HCT116 (cell line): ENCODE measurements around the gene SULT2B1. TPM values are rescaled to one million over a fixed set of nuclear protein-coding genes. Genes with fewer than 3 reads are reported as not detected.
A peak's percentile ranks its signal among the peaks of the same experiment; 100 is the strongest.

Source experiments
- ATAC-seq: fragments of 200-7000 bp; cut with Tn5 transposase; 2 replicates; pipeline ENCODE4 v1.9.1; 2020; ENCODE audit warnings: mild to moderate bottlenecking, moderate library complexity
- BruUV-seq: library from RNA; stranded (reverse); fragments of 400-500 nt; replicated peaks from 2 replicates; lab custom pipeline; 2021; lab: Mats Ljungman, UMichigan
- CTCF ChIA-PET: fragments of 300-600 bp; sonication (Branson Sonifier 250); formaldehyde crosslinking; loops from one replicate; lab custom pipeline; 2021; ENCODE audit warnings: antibody characterized with exemption; lab: Charles Lee
- POLR2A ChIA-PET: fragments of 300-600, 350-600 bp; sonication (Branson Sonifier 250); formaldehyde crosslinking; loops from one replicate; lab custom pipeline; 2021; ENCODE audit warnings: antibody characterized with exemption; lab: Charles Lee
- RAD21 ChIA-PET, 2 experiments: fragments of 300-600 bp; sonication (Branson Sonifier 250); formaldehyde crosslinking; loops; one replicate each; lab custom pipeline; 2023; ENCODE audit warnings: low total read pairs in 2 of 2; ENCODE audit not compliant: uncharacterized antibody in 2 of 2, unreplicated experiment in 2 of 2, low non-redundant PET in 1 of 2; lab: Charles Lee
- DNase-seq: peaks from one replicate; pipeline ENCODE4 v3.0.0-alpha.2; 2010; ENCODE audit warnings: low read depth, low spot score
- H2AFZ ChIP-seq: fragments of 200-600 bp; shearing (Covaris generic), sonication (generic); 2 replicates; pipeline ENCODE4 v1.6.1; 2017; ENCODE audit warnings: low read depth, mixed run types, mixed read lengths, antibody characterized with exemption, low read length; ENCODE audit not compliant: poor library complexity, severe bottlenecking
- H3K27ac ChIP-seq: 2 replicates; pipeline ENCODE4 v1.5.1; 2012; ENCODE audit warnings: low read depth, low read length
- H3K27me3 ChIP-seq: fragments of 200-600 bp; sonication (generic); 2 replicates; pipeline ENCODE4 v1.6.1; 2016; ENCODE audit warnings: mixed run types, low read length, mixed read lengths; ENCODE audit not compliant: insufficient read depth
- H3K36me3 ChIP-seq, 2 experiments: fragments of 200-500 bp in 1 of 2; fragments of 200-600 bp in 1 of 2; sonication (Bioruptor generic) in 1 of 2; sonication (generic) in 1 of 2; 2 replicates each; pipeline versions ENCODE4 v1.5.1 to v1.6.1; 2014 to 2016; ENCODE audit warnings: low read length in 2 of 2, inconsistent platforms in 1 of 2, mixed read lengths in 1 of 2, mixed run types in 1 of 2; ENCODE audit not compliant: insufficient read depth in 2 of 2, control insufficient read depth in 1 of 2
- H3K4me1 ChIP-seq, 2 experiments: fragments of 200-600 bp in 1 of 2; sonication (generic) in 1 of 2; 2 replicates each; pipeline versions ENCODE4 v1.5.1 to v1.6.1; 2012 to 2017; ENCODE audit warnings: low read length in 2 of 2, inconsistent platforms in 1 of 2, mild to moderate bottlenecking in 1 of 2, mixed read lengths in 1 of 2, mixed run types in 1 of 2, moderate library complexity in 1 of 2; ENCODE audit not compliant: insufficient read depth in 2 of 2, control insufficient read depth in 1 of 2
- H3K4me2 ChIP-seq: fragments of 200-600 bp; sonication (generic); 2 replicates; pipeline ENCODE4 v1.6.1; 2017; ENCODE audit warnings: mixed run types, low read length, mixed read lengths
- H3K4me3 ChIP-seq, 2 experiments: fragments of 200-600 bp in 1 of 2; sonication (generic) in 1 of 2; replicated peaks in 1 of 2; 2 replicates each; pipeline ENCODE4 v1.5.1; 2011 to 2016; ENCODE audit warnings: low read length in 2 of 2, control low read depth in 1 of 2, low read depth in 1 of 2, mild to moderate bottlenecking in 1 of 2, mixed read lengths in 1 of 2, mixed run types in 1 of 2
- H3K79me2 ChIP-seq: fragments of 200-600 bp; sonication (generic); 2 replicates; pipeline ENCODE4 v1.6.1; 2017; ENCODE audit warnings: mild to moderate bottlenecking, mixed run types, low read length, moderate library complexity, mixed read lengths; ENCODE audit not compliant: insufficient read depth
- H3K9ac ChIP-seq: fragments of 200-600 bp; sonication (generic); 2 replicates; pipeline ENCODE4 v1.6.1; 2016; ENCODE audit warnings: low read length, mixed read lengths
- H3K9me2 ChIP-seq: fragments of 200-600 bp; sonication (generic), shearing (Covaris generic); 2 replicates; pipeline ENCODE4 v1.6.1; 2017; ENCODE audit warnings: mixed run types, mild to moderate bottlenecking, moderate library complexity; ENCODE audit not compliant: insufficient read depth
- H3K9me3 ChIP-seq, 2 experiments: fragments of 200-500 bp in 1 of 2; fragments of 200-600 bp in 1 of 2; sonication (Bioruptor generic) in 1 of 2; sonication (generic) in 1 of 2; 2 replicates each; pipeline ENCODE4 v1.6.1; 2014 to 2017; ENCODE audit warnings: low read length in 2 of 2, mixed read lengths in 2 of 2, inconsistent platforms in 1 of 2, low read depth in 1 of 2, mild to moderate bottlenecking in 1 of 2, mixed run types in 1 of 2, moderate library complexity in 1 of 2; ENCODE audit not compliant: control insufficient read depth in 1 of 2, insufficient read depth in 1 of 2
- H4K20me1 ChIP-seq: fragments of 200-600 bp; sonication (generic), shearing (Covaris generic); 2 replicates; pipeline ENCODE4 v1.6.1; 2017; ENCODE audit warnings: mixed run types, mild to moderate bottlenecking, moderate library complexity; ENCODE audit not compliant: insufficient read depth
- CBX3 ChIP-seq: IDR thresholded peaks from 2 replicates; pipeline ENCODE4 v1.6.1; 2012; ENCODE audit warnings: low read depth
- CEBPB ChIP-seq: IDR thresholded peaks from 2 replicates; pipeline ENCODE4 v1.6.1; 2012; ENCODE audit warnings: low read depth
- EZH2 ChIP-seq: fragments of 200-600 bp; sonication (generic); IDR thresholded peaks from 2 replicates; pipeline ENCODE4 v1.6.1; 2017; ENCODE audit warnings: antibody characterized with exemption, mixed run types
- EZH2phosphoT487 ChIP-seq: fragments of 200-600 bp; IDR thresholded peaks from 2 replicates; pipeline ENCODE4 v1.6.1; 2018; ENCODE audit warnings: antibody characterized with exemption, borderline replicate concordance
- FOSL1 ChIP-seq: IDR thresholded peaks from 2 replicates; pipeline ENCODE4 v1.6.1; 2012; ENCODE audit warnings: low read depth
- JUND ChIP-seq: IDR thresholded peaks from 2 replicates; pipeline ENCODE4 v1.6.1; 2012
- POLR2A ChIP-seq: IDR thresholded peaks from 2 replicates; pipeline ENCODE4 v1.7.0; 2011; ENCODE audit warnings: borderline replicate concordance; ENCODE audit not compliant: insufficient read depth, insufficient read length; ENCODE audit errors: extremely low read depth
- POLR2AphosphoS5 ChIP-seq: IDR thresholded peaks from 2 replicates; pipeline ENCODE4 v1.6.1; 2011; ENCODE audit warnings: mild to moderate bottlenecking, low read depth, low read length, moderate library complexity
- RAD21 ChIP-seq: IDR thresholded peaks from 2 replicates; pipeline ENCODE4 v1.6.1; 2012; ENCODE audit warnings: low read depth, mild to moderate bottlenecking
- SP1 ChIP-seq: IDR thresholded peaks from 2 replicates; pipeline ENCODE4 v1.6.1; 2012; ENCODE audit warnings: low read depth
- SRF ChIP-seq: IDR thresholded peaks from 2 replicates; pipeline ENCODE4 v1.6.1; 2012; ENCODE audit warnings: low read depth
- TCF7L2 ChIP-seq: IDR thresholded peaks from 2 replicates; pipeline ENCODE4 v1.7.0; 2011; ENCODE audit warnings: borderline replicate concordance, inconsistent platforms; ENCODE audit not compliant: insufficient read depth, insufficient read length; ENCODE audit errors: extremely low read depth
- YY1 ChIP-seq: IDR thresholded peaks from 2 replicates; pipeline ENCODE4 v1.6.1; 2011; ENCODE audit warnings: low read length, low read depth, moderate library complexity, mild to moderate bottlenecking; ENCODE audit not compliant: insufficient replicate concordance; ENCODE audit errors: extremely low read depth
- ZFX ChIP-seq: fragments of 450-650 bp; IDR thresholded peaks from 2 replicates; pipeline ENCODE4 v1.6.1; 2017
- intact Hi-C: fragments of 100-400 bp; cut with micrococcal nuclease; formaldehyde crosslinking; loops from 2 replicates; pipeline ENCODE4 v1.10.0; 2022
- total RNA-seq: library from RNA; stranded (reverse); gene quantifications from one replicate; pipeline ENCODE4 v1.2.1, GENCODE V29; 2021; ENCODE audit not compliant: unreplicated experiment
- TF ChIP-seq, protein P1 (sequence below): IDR thresholded peaks from 2 replicates; pipeline ENCODE4 v1.6.1; 2012
- TF ChIP-seq, protein P2 (sequence below): IDR thresholded peaks from 2 replicates; pipeline ENCODE4 v1.6.1; 2011; ENCODE audit warnings: mild to moderate bottlenecking, low read length, moderate library complexity; ENCODE audit not compliant: insufficient replicate concordance; ENCODE audit errors: extremely low read depth
- TF ChIP-seq, protein P3 (sequence below): IDR thresholded peaks from 2 replicates; pipeline ENCODE4 v1.6.1; 2012
- TF ChIP-seq, protein P4 (sequence below), 3 experiments: fragments of 200-600 bp in 1 of 3; sonication (generic) in 1 of 3; IDR thresholded peaks in 2 of 3; conservative IDR thresholded peaks in 1 of 3; 2 replicates each; pipeline ENCODE4 v1.5.1; 2012 to 2017; ENCODE audit warnings: low read depth in 2 of 3, low read length in 2 of 3, antibody characterized with exemption in 1 of 3, borderline replicate concordance in 1 of 3, control low read depth in 1 of 3, mild to moderate bottlenecking in 1 of 3, mixed read lengths in 1 of 3, mixed run types in 1 of 3, moderate library complexity in 1 of 3; ENCODE audit not compliant: insufficient read depth in 1 of 3

Gene SULT2B1
- total RNA-seq, 1 experiment from 2014 or later, result 4.8 TPM

DNA sequence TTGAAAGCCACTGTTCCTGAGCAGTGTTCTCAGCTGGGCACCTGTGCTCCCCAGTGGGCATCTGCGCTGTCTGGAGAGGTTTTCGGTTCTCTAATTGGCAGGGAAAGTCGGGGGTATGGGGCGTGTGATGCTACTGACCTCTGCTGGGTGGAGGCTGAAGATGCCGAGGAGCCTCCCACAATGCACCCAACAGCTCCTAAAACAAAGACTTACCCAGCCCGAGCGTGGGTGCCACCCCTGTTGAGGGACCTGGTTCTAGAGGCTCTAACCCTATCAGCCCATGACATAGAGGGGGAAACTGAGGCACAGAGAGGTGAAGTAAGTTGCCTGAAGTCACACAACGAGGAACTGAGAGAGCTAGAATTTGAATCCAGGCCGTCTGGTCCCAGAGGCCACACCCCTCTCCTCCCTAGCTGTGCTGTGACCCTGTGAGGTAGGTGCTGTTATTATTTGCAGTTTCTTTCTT is 56.9 kb downstream of the SULT2B1 start:
- Histone ChIP-seq H3K4me1 (peaks cover 5 to 13% of the 10 kb centered on the region in 2 experiments; a peak in 3 of 4 replicates), H3K9me3 (no peaks in the 10 kb centered on the region), H3K27me3 (no peaks in the 10 kb centered on the region), H3K4me3 (peak overlapping the region; percentile 22 to 50), H3K79me2 (no peaks in the 10 kb centered on the region), H3K4me2 (peak overlapping the region; percentile 89), H3K27ac (peak overlapping the region; percentile 10; the same call in 1 of the 2 replicates), H3K9ac (peak overlapping the region; percentile 57), H3K36me3 (no peaks in the 10 kb centered on the region), H3K9me2 (no peaks in the 10 kb centered on the region), H4K20me1 (no peaks in the 10 kb centered on the region), H2AFZ (peak overlapping the region; percentile 99)
- ChIA-PET POLR2A (interaction anchor here (0.7 to 3.2 kb wide), 10 partner anchors 9 to 385 kb away, joined by 3 to 31 read pairs (median 4); partner anchors contain the start of genes RPL18, RUVBL2 and SPHK2), RAD21 (interaction anchor here (0.6 to 1.1 kb wide), 4 partner anchors 103 to 240 kb away, joined by 3 to 7 read pairs (median 4); no protein-coding TSS in a partner anchor), CTCF (interaction anchor here (0.8 to 2.3 kb wide), 17 partner anchors 9 to 385 kb away, joined by 3 to 20 read pairs (median 4); partner anchors contain the start of genes RPL18, RUVBL2 and SPHK2)
- intact Hi-C loops, result no loop called here
- peak; percentile 66 for DNase-seq
- peak; percentile 92 for ATAC-seq
- TF ChIP-seq, protein P1, sequence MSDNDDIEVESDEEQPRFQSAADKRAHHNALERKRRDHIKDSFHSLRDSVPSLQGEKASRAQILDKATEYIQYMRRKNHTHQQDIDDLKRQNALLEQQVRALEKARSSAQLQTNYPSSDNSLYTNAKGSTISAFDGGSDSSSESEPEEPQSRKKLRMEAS, result no peak
- TF ChIP-seq ZFX (no peak), POLR2A (no peak), EZH2 (no peak), TCF7L2 (peak; percentile 11), EZH2phosphoT487 (no peak), CEBPB (no peak), SP1 (no peak), CBX3 (no peak), FOSL1 (no peak), POLR2AphosphoS5 (no peak), SRF (no peak), JUND (no peak), YY1 (no peak), RAD21 (peak; percentile 92)
- TF ChIP-seq, protein P2, sequence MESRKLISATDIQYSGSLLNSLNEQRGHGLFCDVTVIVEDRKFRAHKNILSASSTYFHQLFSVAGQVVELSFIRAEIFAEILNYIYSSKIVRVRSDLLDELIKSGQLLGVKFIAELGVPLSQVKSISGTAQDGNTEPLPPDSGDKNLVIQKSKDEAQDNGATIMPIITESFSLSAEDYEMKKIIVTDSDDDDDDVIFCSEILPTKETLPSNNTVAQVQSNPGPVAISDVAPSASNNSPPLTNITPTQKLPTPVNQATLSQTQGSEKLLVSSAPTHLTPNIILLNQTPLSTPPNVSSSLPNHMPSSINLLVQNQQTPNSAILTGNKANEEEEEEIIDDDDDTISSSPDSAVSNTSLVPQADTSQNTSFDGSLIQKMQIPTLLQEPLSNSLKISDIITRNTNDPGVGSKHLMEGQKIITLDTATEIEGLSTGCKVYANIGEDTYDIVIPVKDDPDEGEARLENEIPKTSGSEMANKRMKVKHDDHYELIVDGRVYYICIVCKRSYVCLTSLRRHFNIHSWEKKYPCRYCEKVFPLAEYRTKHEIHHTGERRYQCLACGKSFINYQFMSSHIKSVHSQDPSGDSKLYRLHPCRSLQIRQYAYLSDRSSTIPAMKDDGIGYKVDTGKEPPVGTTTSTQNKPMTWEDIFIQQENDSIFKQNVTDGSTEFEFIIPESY, result no peak
- TF ChIP-seq, protein P3, sequence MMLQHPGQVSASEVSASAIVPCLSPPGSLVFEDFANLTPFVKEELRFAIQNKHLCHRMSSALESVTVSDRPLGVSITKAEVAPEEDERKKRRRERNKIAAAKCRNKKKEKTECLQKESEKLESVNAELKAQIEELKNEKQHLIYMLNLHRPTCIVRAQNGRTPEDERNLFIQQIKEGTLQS, result no peak
- TF ChIP-seq, protein P4, sequence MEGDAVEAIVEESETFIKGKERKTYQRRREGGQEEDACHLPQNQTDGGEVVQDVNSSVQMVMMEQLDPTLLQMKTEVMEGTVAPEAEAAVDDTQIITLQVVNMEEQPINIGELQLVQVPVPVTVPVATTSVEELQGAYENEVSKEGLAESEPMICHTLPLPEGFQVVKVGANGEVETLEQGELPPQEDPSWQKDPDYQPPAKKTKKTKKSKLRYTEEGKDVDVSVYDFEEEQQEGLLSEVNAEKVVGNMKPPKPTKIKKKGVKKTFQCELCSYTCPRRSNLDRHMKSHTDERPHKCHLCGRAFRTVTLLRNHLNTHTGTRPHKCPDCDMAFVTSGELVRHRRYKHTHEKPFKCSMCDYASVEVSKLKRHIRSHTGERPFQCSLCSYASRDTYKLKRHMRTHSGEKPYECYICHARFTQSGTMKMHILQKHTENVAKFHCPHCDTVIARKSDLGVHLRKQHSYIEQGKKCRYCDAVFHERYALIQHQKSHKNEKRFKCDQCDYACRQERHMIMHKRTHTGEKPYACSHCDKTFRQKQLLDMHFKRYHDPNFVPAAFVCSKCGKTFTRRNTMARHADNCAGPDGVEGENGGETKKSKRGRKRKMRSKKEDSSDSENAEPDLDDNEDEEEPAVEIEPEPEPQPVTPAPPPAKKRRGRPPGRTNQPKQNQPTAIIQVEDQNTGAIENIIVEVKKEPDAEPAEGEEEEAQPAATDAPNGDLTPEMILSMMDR (IDR thresholded peaks at IDR 0.05 in 2 of 3, conservative IDR thresholded peaks at IDR 0.05 in 1 of 3; ENCODE audit: borderline replicate concordance in 1 of 3, insufficient read depth in 1 of 3, low read depth in 2 of 3, low read length in 2 of 3), result peak; percentile 77 to 80 (median 77)
- no TSS peak for BruUV-seq
